GM19468 (cell line): Measurements from ENCODE around the gene WFDC5.

Experiments
- ATAC-seq: cut with Tn5 transposase; IDR thresholded peaks from one replicate; pipeline ENCODE4 v1.9.1; 2021; ENCODE audit warnings: mild to moderate bottlenecking, moderate library complexity, moderate number of reproducible peaks; ENCODE audit not compliant: unreplicated experiment; ENCODE audit errors: extremely low read depth

The WFDC5 gene

GRCh38 chr20:45061244-45061643, 53.7 kb downstream of the WFDC5 start:
- ATAC-seq = no peak

DNA sequence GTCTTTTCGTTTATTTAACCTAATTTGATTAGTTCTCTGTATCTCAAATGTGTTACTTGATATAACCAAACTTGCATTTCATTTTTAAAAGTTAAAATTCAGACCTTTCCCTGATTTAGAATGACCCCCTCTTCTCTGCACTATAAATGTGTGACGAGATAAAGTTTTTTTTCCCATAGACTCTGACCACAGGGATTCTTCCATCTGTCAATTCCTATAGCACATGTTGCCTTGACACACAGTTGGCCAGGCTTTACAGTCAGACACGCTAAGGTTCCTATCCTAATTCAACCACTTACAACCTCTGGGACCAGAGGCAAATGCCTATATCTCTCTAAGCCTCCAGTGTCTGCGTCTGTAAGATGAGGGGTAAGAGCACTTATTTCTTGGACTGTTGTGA, 54.7 kb downstream of the WFDC5 start:
- ATAC-seq = no peak
